DND-41 (cell line): ENCODE results near the gene ZG16B.

Experiments
- ATAC-seq: fragments of 200-7000 bp; cut with Tn5 transposase; 3 replicates; pipeline ENCODE4 v1.9.1; 2021; ENCODE audit warnings: low read depth; ENCODE audit not compliant: insufficient read depth
- DNase-seq: peaks from one replicate; pipeline ENCODE4 v3.0.0-alpha.2; 2020
- H2AFZ ChIP-seq: 2 replicates; pipeline ENCODE4 v1.6.0; 2012; ENCODE audit warnings: low read depth, low read length
- H3K27ac ChIP-seq: 2 replicates; pipeline ENCODE4 v1.5.1; 2012; ENCODE audit warnings: low read length, inconsistent platforms
- H3K27me3 ChIP-seq: fragments of 200-600 bp; sonication (generic); 2 replicates; pipeline ENCODE4 v1.6.0; 2012; ENCODE audit warnings: low read length, mild to moderate bottlenecking, inconsistent platforms; ENCODE audit not compliant: insufficient read depth, poor library complexity
- H3K36me3 ChIP-seq: 2 replicates; pipeline ENCODE4 v1.5.1; 2012; ENCODE audit warnings: low read length, inconsistent platforms; ENCODE audit not compliant: insufficient read depth
- H3K4me1 ChIP-seq: 2 replicates; pipeline ENCODE4 v1.5.1; 2012; ENCODE audit warnings: mild to moderate bottlenecking, low read length; ENCODE audit not compliant: insufficient read depth
- H3K4me2 ChIP-seq: 2 replicates; pipeline ENCODE4 v1.6.0; 2012; ENCODE audit warnings: mild to moderate bottlenecking, moderate library complexity, low read length, inconsistent platforms; ENCODE audit not compliant: insufficient read depth
- H3K4me3 ChIP-seq, 2 experiments: fragments of 200-600 bp in 1 of 2; shearing (Covaris generic) in 1 of 2; 2 replicates each; pipeline ENCODE4 v1.5.1; 2012 to 2016; ENCODE audit warnings: inconsistent platforms in 2 of 2, low read length in 2 of 2, mild to moderate bottlenecking in 2 of 2, low read depth in 1 of 2, moderate library complexity in 1 of 2
- H3K79me2 ChIP-seq: 2 replicates; pipeline ENCODE4 v1.6.0; 2012; ENCODE audit warnings: low read length, inconsistent platforms; ENCODE audit not compliant: insufficient read depth
- H3K9ac ChIP-seq: 2 replicates; pipeline ENCODE4 v1.6.0; 2012; ENCODE audit warnings: low read depth, mild to moderate bottlenecking, inconsistent platforms, low read length, moderate library complexity
- H3K9me3 ChIP-seq: 2 replicates; pipeline ENCODE4 v1.5.1; 2012; ENCODE audit warnings: low read length, moderate library complexity, mild to moderate bottlenecking, inconsistent platforms; ENCODE audit not compliant: insufficient read depth, severe bottlenecking
- H4K20me1 ChIP-seq: 2 replicates; pipeline ENCODE4 v1.6.0; 2012; ENCODE audit warnings: low read length; ENCODE audit not compliant: insufficient read depth
- CTCF ChIP-seq: IDR thresholded peaks from 2 replicates; pipeline ENCODE4 v1.5.1; 2012; ENCODE audit warnings: borderline replicate concordance, low read length, moderate library complexity, mild to moderate bottlenecking; ENCODE audit not compliant: poor library complexity, severe bottlenecking; ENCODE audit errors: extremely low read depth
- EZH2 ChIP-seq: IDR thresholded peaks from 3 replicates; pipeline ENCODE4 v1.6.1; 2012; ENCODE audit warnings: borderline replicate concordance, low read depth, mild to moderate bottlenecking, moderate library complexity, low read length, inconsistent platforms; ENCODE audit not compliant: severe bottlenecking

ZG16B gene

GRCh38 chr16:2843526-2843925 lies 13.4 kb downstream of the ZG16B start:
- Histone ChIP-seq H3K36me3 (no peaks in the 10 kb centered on the region), H4K20me1 (no peaks in the 10 kb centered on the region), H3K9ac (no peak overlapping the region), H3K27me3 (peaks cover 4% of the 10 kb centered on the region), H3K4me2 (no peak overlapping the region), H2AFZ (no peak overlapping the region), H3K4me1 (no peaks in the 10 kb centered on the region), H3K4me3 (no peak overlapping the region), H3K79me2 (no peaks in the 10 kb centered on the region), H3K27ac (no peak overlapping the region), H3K9me3 (no peaks in the 10 kb centered on the region)
- no peak for TF ChIP-seq EZH2
- TF ChIP-seq CTCF, result no peak
- ATAC-seq (no peak), DNase-seq (no peak)

DNA sequence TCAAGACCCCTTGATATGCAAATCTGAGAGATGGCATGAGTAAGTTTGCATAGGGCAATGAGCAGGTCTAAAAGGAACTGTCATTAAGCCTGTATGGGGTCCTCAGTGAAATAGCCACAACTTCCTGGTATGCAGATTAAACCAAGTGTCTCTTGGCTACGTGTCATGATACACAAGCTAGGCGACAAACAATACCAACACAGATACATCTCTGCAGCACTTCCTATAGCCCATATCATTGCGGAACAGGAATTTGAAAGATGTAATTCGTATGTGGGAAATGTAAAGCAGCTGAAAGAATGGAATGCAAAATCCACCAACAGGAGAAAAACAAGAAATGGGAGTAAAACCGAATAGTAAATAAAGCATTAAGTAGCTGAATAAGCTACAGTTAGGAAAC lies 15.0 kb downstream of the ZG16B start:
- Histone ChIP-seq H3K4me2 (no peak overlapping the region), H2AFZ (no peak overlapping the region)
- no peak for ATAC-seq

DNA sequence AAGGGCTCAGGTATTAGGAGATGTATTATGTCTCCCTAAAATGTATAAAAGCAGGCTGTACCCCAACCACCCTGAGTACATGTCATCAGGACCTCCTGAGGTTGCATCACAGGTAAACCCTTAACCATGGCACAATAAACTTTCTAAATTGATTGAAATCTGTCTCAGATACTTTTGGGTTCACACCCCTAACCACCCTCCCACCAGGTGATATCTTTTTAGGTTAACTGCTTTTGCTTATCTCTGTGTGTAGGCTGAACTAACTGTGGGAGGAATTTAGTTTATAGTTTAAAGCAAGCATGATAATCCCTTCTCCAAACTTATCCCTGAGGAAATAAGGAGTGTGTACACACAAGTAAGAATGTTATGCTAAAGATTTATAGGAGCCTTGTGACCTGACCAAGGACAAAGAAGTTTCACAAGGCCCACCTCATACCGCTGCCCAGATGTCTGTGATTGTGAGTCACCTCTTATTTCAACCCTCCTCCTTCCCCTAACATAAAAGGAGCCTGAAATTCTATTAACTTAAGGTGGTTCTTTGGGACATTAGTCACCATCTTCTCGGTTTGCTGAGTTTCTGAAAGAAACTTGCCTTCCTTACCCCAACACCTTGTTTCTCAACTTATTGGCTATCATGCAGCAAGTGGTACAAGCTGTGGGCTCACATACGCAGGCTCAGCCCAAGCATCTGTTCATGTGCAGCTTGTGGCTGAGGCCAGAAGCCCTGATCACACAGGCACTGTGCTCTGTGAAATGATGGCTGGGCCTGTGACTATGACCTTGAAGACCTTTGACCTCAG lies 16.6 kb downstream of the ZG16B start:
- no peaks in the 10 kb centered on the region for H3K4me1 ChIP-seq
- no peak overlapping the region for H3K27ac ChIP-seq
- no peaks in the 10 kb centered on the region for H3K79me2 ChIP-seq
- no peak for ATAC-seq
- H3K9ac ChIP-seq, result no peak overlapping the region
- peaks cover 4% of the 10 kb centered on the region for H3K27me3 ChIP-seq
- no peak overlapping the region for H3K4me3 ChIP-seq
- no peaks in the 10 kb centered on the region for H3K36me3 ChIP-seq
- no peaks in the 10 kb centered on the region for H3K9me3 ChIP-seq
- no peak overlapping the region for H2AFZ ChIP-seq
- no peak overlapping the region for H3K4me2 ChIP-seq
- H4K20me1 ChIP-seq, result no peaks in the 10 kb centered on the region
- TF ChIP-seq CTCF (no peak), EZH2 (no peak)
- no peak for DNase-seq

More for the DNA sequence above, 15.0 kb downstream of the ZG16B start:
- Histone ChIP-seq H3K36me3 (no peaks in the 10 kb centered on the region), H3K4me1 (no peaks in the 10 kb centered on the region), H3K9ac (no peak overlapping the region), H3K4me3 (no peak overlapping the region), H3K27ac (no peak overlapping the region), H3K9me3 (no peaks in the 10 kb centered on the region), H4K20me1 (no peaks in the 10 kb centered on the region), H3K27me3 (peaks cover 4% of the 10 kb centered on the region), H3K79me2 (no peaks in the 10 kb centered on the region)
- no peak for DNase-seq
- no peak for TF ChIP-seq EZH2
- no peak for TF ChIP-seq CTCF
